Astrocyte of the cerebellum (primary cell): ENCODE results near the gene MAPK8.

Source experiments
- DNase-seq: peaks from one replicate; pipeline ENCODE4 v3.0.0-alpha.2; 2011; ENCODE audit warnings: low read depth
- H3K4me3 ChIP-seq: 2 replicates; pipeline ENCODE4 v1.5.1; 2011; ENCODE audit warnings: mild to moderate bottlenecking, low read depth, low read length, moderate library complexity
- CTCF ChIP-seq: IDR thresholded peaks from 2 replicates; pipeline ENCODE4 v1.5.1; 2012; ENCODE audit warnings: low read length, low read depth, moderate library complexity, mild to moderate bottlenecking; ENCODE audit errors: missing control alignments
- in situ Hi-C: cut with HindIII; loops from 2 replicates; pipeline ENCODE4 v1.10.0; 2017; ENCODE audit warnings: low sequenced_read_pairs

The MAPK8 gene

GRCh38 chr10:48390933-48391845, 84.7 kb downstream of the MAPK8 start:
- peak; percentile 31 for DNase-seq

GRCh38 chr10:48391994-48392393, 85.5 kb downstream of the MAPK8 start:
- no peak overlapping the region for H3K4me3 ChIP-seq
- in situ Hi-C loops, result no loop called here
- no peak for TF ChIP-seq CTCF
- no peak for DNase-seq

More at GRCh38 chr10:48390933-48391845, 84.7 kb downstream of the MAPK8 start:
- no peak overlapping the region for H3K4me3 ChIP-seq
- no peak for TF ChIP-seq CTCF
- in situ Hi-C loops, result no loop called here

GRCh38 chr10:48398261-48398660, 91.8 kb downstream of the MAPK8 start:
- TF ChIP-seq CTCF, result no peak
- no peak for DNase-seq
- no peak overlapping the region for H3K4me3 ChIP-seq
- in situ Hi-C loops, result no loop called here

GRCh38 chr10:48399056-48399541, 92.6 kb downstream of the MAPK8 start:
- in situ Hi-C loops, result no loop called here
- DNase-seq, result no peak
- H3K4me3 ChIP-seq, result no peak overlapping the region
- no peak for TF ChIP-seq CTCF

GRCh38 chr10:48399551-48399950, 93.1 kb downstream of the MAPK8 start:
- DNase-seq, result no peak
- no peak overlapping the region for H3K4me3 ChIP-seq
- in situ Hi-C loops, result no loop called here
- no peak for TF ChIP-seq CTCF

GRCh38 chr10:48400129-48400849, 93.8 kb downstream of the MAPK8 start:
- H3K4me3 ChIP-seq, result no peak overlapping the region
- in situ Hi-C loops, result no loop called here

More at GRCh38 chr10:48400129-48400849, 93.8 kb downstream of the MAPK8 start:
- DNase-seq, result no peak
- peak; percentile 7 for TF ChIP-seq CTCF
